ENCODE measurements around the gene CCNI.

Gene CCNI

DNA sequence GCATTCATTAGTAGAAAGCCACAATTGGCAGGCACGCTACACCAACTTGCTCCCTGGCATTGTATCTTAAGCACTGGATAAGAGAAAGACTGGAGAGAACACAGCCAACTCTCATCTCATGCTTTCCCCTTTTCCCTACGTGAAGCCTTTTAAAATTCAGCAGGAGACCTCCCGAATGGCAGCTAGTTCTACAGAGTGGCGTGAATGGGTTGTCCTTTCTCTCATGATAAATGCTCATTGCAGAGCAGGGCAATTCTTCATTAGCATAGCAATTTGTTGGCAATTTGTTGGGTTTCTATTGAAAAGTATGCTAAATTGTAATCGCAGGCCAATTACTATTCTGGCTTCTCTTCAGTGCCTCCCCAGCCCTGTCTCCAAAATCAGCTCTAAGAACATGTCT lies 78.3 kb downstream of the CCNI start:
- TF ChIP-seq, protein P1, sequence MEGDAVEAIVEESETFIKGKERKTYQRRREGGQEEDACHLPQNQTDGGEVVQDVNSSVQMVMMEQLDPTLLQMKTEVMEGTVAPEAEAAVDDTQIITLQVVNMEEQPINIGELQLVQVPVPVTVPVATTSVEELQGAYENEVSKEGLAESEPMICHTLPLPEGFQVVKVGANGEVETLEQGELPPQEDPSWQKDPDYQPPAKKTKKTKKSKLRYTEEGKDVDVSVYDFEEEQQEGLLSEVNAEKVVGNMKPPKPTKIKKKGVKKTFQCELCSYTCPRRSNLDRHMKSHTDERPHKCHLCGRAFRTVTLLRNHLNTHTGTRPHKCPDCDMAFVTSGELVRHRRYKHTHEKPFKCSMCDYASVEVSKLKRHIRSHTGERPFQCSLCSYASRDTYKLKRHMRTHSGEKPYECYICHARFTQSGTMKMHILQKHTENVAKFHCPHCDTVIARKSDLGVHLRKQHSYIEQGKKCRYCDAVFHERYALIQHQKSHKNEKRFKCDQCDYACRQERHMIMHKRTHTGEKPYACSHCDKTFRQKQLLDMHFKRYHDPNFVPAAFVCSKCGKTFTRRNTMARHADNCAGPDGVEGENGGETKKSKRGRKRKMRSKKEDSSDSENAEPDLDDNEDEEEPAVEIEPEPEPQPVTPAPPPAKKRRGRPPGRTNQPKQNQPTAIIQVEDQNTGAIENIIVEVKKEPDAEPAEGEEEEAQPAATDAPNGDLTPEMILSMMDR (IDR thresholded peaks at IDR 0.05; ENCODE audit: control insufficient read depth, extremely low read depth, insufficient read depth), result no peak
- DNase-seq (ENCODE audit: low read depth), result no peak
- H3K4me3 ChIP-seq (ENCODE audit: low read depth, low read length), result no peak overlapping the region

All from LNCaP clone FGC (cell line).